ENCODE results near the gene ZNF234.

The ZNF234 gene

GRCh38 chr19:44131955-44132354 is 9.4 kb upstream of the ZNF234 start:
- H3K4me2 ChIP-seq (ENCODE audit: low read length): no peak overlapping the region
- TF ChIP-seq EZH2phosphoT487 (IDR thresholded peaks at IDR 0.05; ENCODE audit: borderline replicate concordance, low read length): no peak
- TF ChIP-seq, protein P1, sequence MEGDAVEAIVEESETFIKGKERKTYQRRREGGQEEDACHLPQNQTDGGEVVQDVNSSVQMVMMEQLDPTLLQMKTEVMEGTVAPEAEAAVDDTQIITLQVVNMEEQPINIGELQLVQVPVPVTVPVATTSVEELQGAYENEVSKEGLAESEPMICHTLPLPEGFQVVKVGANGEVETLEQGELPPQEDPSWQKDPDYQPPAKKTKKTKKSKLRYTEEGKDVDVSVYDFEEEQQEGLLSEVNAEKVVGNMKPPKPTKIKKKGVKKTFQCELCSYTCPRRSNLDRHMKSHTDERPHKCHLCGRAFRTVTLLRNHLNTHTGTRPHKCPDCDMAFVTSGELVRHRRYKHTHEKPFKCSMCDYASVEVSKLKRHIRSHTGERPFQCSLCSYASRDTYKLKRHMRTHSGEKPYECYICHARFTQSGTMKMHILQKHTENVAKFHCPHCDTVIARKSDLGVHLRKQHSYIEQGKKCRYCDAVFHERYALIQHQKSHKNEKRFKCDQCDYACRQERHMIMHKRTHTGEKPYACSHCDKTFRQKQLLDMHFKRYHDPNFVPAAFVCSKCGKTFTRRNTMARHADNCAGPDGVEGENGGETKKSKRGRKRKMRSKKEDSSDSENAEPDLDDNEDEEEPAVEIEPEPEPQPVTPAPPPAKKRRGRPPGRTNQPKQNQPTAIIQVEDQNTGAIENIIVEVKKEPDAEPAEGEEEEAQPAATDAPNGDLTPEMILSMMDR (IDR thresholded peaks at IDR 0.05; ENCODE audit: low read depth, low read length, poor library complexity, severe bottlenecking): no peak
- no peaks in the 10 kb centered on the region for H3K9me2 ChIP-seq (replicated peaks; ENCODE audit: control insufficient read depth, low read length)
- no peaks in the 10 kb centered on the region for H4K20me1 ChIP-seq (ENCODE audit: control insufficient read depth, insufficient read depth, low read depth, low read length)
- no peaks in the 10 kb centered on the region for H3K36me3 ChIP-seq (ENCODE audit: control insufficient read depth, low read length)
- no peaks in the 10 kb centered on the region for H3K4me1 ChIP-seq (ENCODE audit: control insufficient read depth, low read length)
- H3K4me3 ChIP-seq (ENCODE audit: low read length): no peak overlapping the region
- H3K27me3 ChIP-seq (ENCODE audit: control insufficient read depth, low read length): no peaks in the 10 kb centered on the region
- H3K27ac ChIP-seq (ENCODE audit: low read depth, low read length): no peak overlapping the region
- H3K9me3 ChIP-seq (ENCODE audit: control insufficient read depth, insufficient read depth, low read length): peaks cover 14% of the 10 kb centered on the region; the same call in 1 of the 2 replicates
- no peaks in the 10 kb centered on the region for H3K79me2 ChIP-seq (ENCODE audit: control insufficient read depth, low read length)
- H3F3A ChIP-seq (ENCODE audit: control insufficient read depth, insufficient read depth): no peaks in the 10 kb centered on the region

DNA sequence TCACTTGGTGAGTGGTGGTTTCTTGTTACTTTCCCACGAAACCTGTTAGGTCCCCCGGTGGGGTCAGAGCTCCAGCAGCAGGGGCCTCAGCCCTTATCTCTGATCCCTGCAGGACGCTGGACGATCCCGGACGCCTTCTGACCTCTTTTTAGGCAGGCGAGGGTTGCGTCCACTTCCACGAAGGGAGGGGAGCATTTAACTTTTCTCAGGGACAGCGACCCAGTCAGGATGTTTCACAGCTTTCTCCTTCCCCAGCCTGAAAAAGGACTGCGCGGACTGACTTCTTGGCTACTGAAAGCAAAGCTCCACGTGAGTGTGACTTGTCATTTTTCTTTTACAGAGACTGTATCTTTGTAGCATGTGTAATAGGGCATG is 692 bp downstream of the ZNF234 start:
- Histone ChIP-seq H3K79me2 (ENCODE audit: control insufficient read depth, low read length) (no peaks in the 10 kb centered on the region), H3F3A (ENCODE audit: control insufficient read depth, insufficient read depth) (no peaks in the 10 kb centered on the region), H3K9me2 (replicated peaks; ENCODE audit: control insufficient read depth, low read length) (no peaks in the 10 kb centered on the region), H3K27me3 (ENCODE audit: control insufficient read depth, low read length) (no peaks in the 10 kb centered on the region), H3K27ac (ENCODE audit: low read depth, low read length) (no peak overlapping the region), H3K4me3 (ENCODE audit: low read length) (no peak overlapping the region), H3K4me2 (ENCODE audit: low read length) (no peak overlapping the region), H3K9me3 (ENCODE audit: control insufficient read depth, insufficient read depth, low read length) (peaks cover 21% of the 10 kb centered on the region; the same call in 1 of the 2 replicates), H4K20me1 (ENCODE audit: control insufficient read depth, insufficient read depth, low read depth, low read length) (no peaks in the 10 kb centered on the region), H3K36me3 (ENCODE audit: control insufficient read depth, low read length) (no peaks in the 10 kb centered on the region), H3K4me1 (ENCODE audit: control insufficient read depth, low read length) (no peaks in the 10 kb centered on the region)
- TF ChIP-seq EZH2phosphoT487 (IDR thresholded peaks at IDR 0.05; ENCODE audit: borderline replicate concordance, low read length): no peak
- TF ChIP-seq, protein P1 (IDR thresholded peaks at IDR 0.05; ENCODE audit: low read depth, low read length, poor library complexity, severe bottlenecking): no peak

DNA sequence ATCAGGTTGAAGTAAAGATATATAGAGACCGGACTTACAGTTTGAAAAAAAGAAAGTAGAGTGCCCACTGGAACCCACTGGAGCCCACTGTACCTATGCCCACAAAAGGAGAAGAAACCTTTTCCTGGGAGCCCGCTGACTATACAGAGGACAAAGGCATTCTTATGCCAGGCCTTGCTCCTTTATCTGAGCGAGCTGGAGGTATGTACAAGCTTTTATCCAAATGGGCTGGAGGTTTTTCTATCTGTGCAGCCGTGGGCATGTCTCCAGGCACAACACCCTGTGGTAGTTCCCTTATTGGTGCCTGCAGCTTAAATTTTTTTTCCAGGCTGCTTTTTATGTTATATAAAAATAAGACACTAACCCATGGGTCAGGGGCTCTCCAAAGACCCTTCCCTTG is 8.4 kb downstream of the ZNF234 start:
- Histone ChIP-seq H4K20me1 (ENCODE audit: control insufficient read depth, insufficient read depth, low read depth, low read length) (no peaks in the 10 kb centered on the region), H3K9me2 (replicated peaks; ENCODE audit: control insufficient read depth, low read length) (no peaks in the 10 kb centered on the region), H3F3A (ENCODE audit: control insufficient read depth, insufficient read depth) (no peaks in the 10 kb centered on the region), H3K9me3 (ENCODE audit: control insufficient read depth, insufficient read depth, low read length) (peaks cover 2% of the 10 kb centered on the region; the same call in 1 of the 2 replicates), H3K4me3 (ENCODE audit: low read length) (no peak overlapping the region), H3K27me3 (ENCODE audit: control insufficient read depth, low read length) (no peaks in the 10 kb centered on the region), H3K79me2 (ENCODE audit: control insufficient read depth, low read length) (no peaks in the 10 kb centered on the region), H3K4me2 (ENCODE audit: low read length) (no peak overlapping the region), H3K4me1 (ENCODE audit: control insufficient read depth, low read length) (no peaks in the 10 kb centered on the region), H3K36me3 (ENCODE audit: control insufficient read depth, low read length) (no peaks in the 10 kb centered on the region), H3K27ac (ENCODE audit: low read depth, low read length) (no peak overlapping the region)
- no peak for TF ChIP-seq EZH2phosphoT487 (IDR thresholded peaks at IDR 0.05; ENCODE audit: borderline replicate concordance, low read length)
- TF ChIP-seq, protein P1 (IDR thresholded peaks at IDR 0.05; ENCODE audit: low read depth, low read length, poor library complexity, severe bottlenecking): no peak

Data from DOHH2 (cell line).